Stimulated activated CD8-positive, alpha-beta memory T cell treated with anti-CD3 and anti-CD28 coated beads, Interleukin-12 subunit alpha, Interleukin-12 subunit beta, amount 100 ng/mL, for 24 hours (primary cell): ENCODE data around the gene EPHB2.

Experiments
- DNase-seq: peaks from one replicate; pipeline ENCODE4 v3.0.0-alpha.2; 2020; ENCODE audit errors: extremely low read depth

Gene EPHB2

DNA sequence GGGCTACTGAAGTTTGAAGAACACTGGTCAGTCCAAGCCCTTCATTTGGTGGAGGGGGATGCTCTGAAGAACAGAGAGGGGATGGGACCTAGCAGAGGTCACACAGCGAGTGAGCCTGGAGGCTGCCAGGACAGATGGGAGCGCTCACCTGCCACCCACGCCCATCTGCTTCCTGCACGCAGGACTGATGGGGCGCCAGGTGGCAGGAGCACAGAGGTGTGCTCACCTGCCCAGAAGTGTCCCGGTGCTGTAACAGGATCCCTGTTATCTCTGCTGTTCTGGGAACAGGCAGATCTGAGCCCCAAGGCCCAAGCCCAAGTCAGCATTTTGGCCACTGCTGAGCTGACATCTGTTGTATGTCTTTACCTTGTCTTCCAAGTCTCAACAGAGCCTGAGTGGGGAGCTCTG, 40.5 kb downstream of the EPHB2 start:
- no peak for DNase-seq

DNA sequence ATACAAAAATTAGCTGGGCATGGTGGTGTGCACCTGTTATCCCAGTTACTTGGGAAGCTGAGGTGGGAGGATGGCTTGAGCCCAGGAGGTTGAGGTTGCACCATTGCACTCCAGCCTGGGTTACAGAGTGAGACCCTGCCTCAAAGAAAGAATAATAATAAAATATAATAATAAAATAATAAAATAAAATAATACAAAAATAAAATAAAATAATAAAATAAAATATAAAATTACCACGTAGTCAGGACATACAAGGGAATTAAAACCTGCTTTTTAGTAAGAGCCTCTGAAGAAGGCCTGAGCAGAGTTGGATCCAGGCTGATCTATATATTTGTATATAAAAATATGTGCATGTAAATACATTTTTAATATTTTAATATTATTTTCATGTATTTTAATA, 41.7 kb downstream of the EPHB2 start:
- no peak for DNase-seq

DNA sequence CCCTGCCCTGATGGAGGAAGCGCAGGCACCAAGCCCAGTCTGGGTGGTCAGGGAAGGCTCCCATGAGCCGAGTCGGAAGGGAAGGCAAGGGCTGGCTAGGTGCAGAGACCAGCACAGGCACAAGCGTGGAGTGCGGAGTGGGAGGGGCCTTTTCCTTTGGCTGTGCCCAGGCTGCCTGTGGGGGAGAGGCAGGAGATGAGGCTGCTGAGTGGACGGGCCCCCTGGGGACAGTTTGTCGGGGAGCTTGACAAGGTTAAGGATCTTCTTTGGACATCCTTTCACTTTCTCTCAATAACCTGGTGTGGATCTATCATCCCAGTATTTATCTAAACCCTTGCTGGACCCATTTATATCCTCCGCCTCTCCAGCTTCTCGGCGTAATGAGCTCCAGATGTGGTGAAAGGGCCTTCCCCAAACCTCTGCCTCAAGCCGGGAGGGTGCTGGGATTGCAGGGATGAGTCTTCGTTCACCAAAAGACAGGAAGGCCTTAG, 42.9 kb downstream of the EPHB2 start:
- no peak for DNase-seq

DNA sequence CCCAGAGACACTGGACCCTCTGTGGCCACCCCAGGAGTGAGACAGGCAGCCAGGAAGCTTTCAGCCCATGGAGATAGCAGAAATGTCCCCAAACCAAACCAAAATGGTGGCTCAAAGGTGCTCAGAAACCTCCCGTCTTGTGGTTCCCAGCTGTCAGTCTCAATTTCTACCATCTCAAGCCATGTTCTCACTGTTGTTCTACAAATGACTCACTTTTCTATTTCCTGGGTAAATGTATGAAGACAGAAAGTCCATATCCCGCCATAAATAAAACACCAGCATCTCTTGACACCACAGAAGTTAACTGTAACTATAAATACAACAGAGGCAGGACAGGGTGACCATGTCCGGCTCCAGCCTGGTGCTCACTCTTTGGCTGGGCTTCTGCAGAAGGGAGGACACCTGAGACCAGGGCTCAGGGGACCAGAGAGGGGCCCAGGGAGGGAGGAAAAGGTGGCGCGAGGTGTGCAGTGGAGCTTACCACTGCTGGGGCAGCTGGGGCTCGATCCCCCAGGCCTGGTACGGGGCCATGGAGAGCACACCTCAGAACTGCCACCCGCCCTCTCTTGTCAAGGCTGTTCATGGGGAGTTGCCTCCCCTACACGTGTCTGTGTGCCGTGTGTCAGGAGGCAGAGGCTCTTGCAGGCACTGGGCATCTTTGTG, 43.6 kb downstream of the EPHB2 start:
- no peak for DNase-seq

DNA sequence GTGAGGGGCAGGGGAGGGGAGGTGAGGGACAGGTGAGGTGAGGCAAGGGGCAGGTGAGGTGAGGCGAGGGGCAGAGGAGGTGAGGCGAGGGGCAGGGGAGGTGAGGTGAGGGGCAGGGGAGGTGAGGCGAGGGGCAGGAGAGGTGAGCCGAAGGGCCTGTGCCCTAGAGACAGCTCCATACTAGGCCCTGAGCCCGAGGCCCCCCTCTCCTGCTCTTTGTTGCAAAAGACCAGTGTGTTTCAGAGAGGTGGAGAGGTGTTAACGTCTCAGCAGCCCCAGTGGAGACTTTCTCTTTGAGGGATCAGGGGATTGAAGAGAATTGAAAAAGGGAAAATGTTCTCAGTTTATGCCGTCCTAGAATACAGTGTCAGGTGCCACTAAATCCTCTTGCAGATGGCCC, 44.2 kb downstream of the EPHB2 start:
- DNase-seq: no peak

DNA sequence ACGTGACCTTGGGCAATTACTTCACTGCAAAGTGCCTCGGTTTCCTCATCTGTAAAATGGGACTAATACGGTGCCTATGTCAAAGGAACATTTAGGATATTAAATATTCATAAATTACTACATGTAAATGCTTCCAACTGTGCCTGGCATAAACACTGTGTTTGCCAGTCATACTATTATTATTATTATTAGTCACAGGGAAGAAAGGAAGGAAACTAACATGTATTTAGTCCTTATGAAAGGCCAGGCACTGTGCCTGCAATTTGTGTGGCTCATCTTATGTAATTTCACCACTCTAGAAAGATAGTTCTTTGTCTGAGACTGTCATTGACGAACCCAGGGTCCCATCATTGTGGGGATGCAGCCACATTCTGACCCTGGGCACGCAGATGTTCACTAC, 45.0 kb downstream of the EPHB2 start:
- DNase-seq: no peak

DNA sequence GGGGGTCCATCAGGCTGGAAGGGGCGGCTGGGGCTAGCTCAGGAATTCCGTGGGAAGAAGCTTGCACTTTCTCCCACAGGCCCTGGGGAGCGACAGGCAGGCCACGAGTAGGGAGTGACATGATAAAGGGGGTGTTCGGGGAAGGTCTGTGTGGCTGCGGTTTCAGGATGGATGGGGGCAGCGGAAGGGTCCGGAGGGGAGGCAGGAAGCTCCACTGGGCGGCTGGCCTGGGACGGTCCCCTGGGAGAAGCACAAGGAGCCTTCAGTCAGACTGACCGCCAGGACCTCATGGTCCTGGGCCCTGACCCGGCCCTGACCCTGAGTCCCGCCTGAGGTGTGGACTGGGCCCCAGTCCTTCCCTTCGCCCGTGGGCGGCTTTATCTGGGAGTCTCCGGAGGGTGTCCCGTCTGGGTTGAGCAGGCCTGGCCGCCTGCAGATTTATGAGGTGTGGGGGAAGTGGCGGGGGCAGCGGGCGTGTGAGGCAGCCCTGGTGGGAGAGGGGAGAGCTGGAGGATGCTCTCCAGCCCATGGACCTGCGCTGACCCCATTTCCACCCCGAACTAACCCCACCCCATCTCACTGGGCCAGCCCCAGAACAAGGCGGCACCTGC, 45.6 kb downstream of the EPHB2 start:
- DNase-seq: no peak

- no peak for DNase-seq
These were observed 49.8 kb downstream of the EPHB2 start for GRCh38 chr1:22760455-22760854.

DNA sequence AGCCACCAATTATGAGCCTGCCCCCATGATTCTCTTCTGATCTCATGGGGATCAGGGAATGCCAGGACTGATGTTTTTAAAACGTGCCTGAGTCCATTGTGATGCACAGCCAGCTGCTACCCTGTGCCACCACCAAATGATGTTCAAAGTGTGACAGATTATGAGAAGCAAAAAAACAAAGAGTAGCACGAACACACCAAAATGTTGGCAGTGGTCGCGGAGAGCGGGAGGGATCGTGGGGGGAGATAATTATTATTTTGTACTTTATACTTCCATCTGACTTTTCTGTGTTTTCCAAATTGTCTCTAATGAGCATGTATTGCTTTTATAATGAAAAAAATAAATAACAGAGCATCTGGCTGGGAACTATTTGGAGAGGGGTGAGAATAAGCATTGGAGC, 50.5 kb downstream of the EPHB2 start:
- no peak for DNase-seq

DNA sequence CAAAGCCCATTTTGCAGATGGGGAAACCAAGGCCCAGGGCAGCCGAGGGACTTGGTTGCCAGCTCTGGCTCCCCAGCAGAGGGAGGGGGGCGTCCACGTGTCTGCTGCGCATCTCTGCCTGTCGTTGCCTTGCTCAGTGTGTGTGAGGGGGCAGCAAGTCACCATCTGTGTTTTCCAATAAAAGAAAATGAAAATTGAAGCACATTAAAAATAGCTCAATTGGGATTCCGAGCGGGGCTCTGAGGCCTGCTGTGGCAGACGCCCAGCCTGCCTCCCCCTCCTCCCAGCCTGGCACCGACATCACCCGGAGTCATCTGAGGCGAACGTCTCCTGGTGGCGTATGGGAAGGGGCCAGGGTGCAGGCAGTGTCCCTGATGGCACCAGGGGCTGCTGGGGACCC, 51.2 kb downstream of the EPHB2 start:
- no peak for DNase-seq

- DNase-seq: no peak
These were observed 53.0 kb downstream of the EPHB2 start for GRCh38 chr1:22763487-22764200.

- no peak for DNase-seq
These were observed 57.2 kb downstream of the EPHB2 start for GRCh38 chr1:22767852-22768251.

DNA sequence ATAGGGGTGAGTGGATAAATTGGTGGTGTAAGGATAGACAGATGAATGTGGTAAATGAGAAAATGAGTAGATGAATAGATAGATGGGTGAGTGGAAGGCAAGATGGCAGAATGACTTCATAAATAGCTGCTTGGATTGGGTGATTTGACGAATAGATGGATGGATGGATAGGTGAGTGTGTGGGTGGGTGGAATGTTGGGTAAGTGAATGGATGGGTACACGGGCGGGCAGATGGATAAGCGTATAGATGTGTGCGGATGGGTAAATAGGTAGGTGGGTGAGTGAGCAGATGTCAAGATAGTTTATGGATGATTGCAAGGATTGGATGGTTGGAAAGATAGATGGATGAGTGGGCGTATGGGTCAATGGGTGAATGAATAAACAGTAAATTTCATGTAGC, 59.3 kb downstream of the EPHB2 start:
- no peak for DNase-seq

GRCh38 chr1:22772014-22772413, 61.4 kb downstream of the EPHB2 start:
- DNase-seq: no peak

DNA sequence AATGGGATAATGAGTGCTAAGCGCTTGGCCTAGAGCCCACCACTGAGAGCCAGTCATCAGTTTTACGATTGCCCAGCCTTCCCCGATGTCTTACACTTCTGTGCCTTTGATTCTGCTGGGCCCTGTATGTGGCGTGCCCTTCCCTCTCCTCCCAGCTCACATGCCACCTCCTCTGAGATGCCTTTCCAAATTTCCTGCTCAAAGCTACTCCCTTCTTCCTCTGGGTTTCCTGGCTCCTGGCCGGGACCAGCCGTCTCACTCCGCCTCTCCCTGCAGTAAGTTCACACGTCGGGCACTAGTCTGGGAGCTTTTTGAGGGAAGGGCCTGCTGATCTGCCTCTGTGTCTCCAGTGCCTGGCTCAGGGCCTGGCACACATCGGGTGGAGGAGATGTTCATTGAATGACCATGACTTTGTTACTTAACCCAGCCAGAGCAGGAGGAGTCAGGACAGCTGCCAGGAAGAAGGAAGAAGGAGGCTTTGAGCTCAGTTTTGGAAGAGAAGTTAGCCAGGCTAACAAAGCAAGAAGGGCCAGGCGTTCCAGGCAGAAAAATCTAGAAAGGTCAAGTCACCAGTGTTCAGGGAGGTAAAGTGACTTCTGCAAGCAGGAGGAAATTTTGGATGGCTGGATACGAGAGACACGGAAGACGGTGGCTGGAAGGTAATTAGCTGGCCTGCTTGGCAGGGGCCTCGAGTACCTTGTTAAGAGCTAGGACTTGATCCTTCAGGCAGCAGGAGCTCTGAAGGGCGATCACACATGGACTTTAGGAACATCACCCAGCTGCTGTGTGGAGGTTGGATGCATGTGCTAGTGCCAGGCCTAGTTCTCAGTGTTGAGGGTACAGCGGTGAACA, 63.6 kb downstream of the EPHB2 start:
- DNase-seq: no peak

GRCh38 chr1:22774833-22775182, 64.2 kb downstream of the EPHB2 start:
- no peak for DNase-seq

DNA sequence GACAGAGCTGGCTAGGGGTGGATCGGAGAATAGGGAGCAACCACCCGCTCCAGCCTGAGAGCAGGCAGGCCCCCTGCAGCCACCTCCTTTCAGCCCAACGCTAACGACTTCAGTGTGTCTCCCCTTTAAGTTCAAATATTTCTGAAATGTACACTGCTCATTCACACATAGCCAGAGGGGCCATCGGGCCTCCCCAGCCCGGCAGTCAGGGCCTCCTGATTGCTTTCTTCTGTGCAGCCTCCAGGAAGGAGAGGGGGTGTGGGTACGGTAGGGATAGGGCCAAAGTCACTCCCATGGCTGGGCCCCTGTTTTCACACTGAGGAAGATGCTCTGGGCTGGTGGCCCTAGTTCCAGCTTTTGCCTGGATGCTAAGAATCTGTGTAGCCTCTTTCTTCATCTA, 64.8 kb downstream of the EPHB2 start:
- no peak for DNase-seq

- no peak for DNase-seq
These were observed 65.5 kb downstream of the EPHB2 start for GRCh38 chr1:22776035-22776613.

DNA sequence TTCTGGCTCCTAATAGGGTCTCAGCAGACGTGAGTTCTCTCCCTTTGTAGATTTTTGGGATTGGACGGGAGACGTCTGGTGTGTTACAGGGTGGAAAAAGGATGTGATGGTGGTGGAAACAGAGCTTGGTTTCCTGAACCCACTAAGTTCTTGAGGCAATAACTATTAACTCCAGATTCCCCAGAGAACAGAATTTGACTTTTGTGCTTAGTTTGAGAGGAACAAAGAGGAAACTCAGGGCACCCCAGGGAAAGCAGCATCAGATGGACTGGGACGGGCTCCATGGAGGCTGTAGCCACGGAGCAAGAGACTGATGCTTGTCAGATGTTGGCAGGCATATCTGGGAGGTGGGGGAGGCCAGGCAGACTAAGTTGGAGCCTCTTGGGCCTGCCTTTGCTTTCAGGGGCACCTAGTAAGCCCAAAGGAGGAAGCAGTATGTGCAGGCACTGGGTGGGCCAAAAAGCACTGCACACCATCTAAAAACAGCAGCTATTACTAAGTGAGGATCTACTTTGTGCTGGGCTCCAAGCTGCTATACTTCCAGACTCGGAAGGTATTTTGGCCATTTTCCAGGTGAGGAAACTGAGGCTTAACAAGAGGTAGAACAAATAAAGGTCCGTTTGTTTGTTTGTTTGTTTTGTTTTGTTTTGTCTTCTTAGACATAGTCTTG, 66.9 kb downstream of the EPHB2 start:
- DNase-seq: no peak

- no peak for DNase-seq
These were observed 67.8 kb downstream of the EPHB2 start for GRCh38 chr1:22778408-22778807.

- DNase-seq: no peak
These were observed 68.4 kb downstream of the EPHB2 start for GRCh38 chr1:22778862-22779520.
